Ishikawa (cell line): ENCODE data around the gene RRAGD.

Experiments used
- CEBPB ChIP-seq: IDR thresholded peaks from 2 replicates; pipeline ENCODE4 v1.6.1; 2012
- CREB1 ChIP-seq: IDR thresholded peaks from 2 replicates; pipeline ENCODE4 v1.6.1; 2012; ENCODE audit warnings: low read depth
- EGR1 ChIP-seq: IDR thresholded peaks from 2 replicates; pipeline ENCODE4 v1.6.1; 2012
- EP300 ChIP-seq: IDR thresholded peaks from 2 replicates; pipeline ENCODE4 v1.6.1; 2012; ENCODE audit warnings: borderline replicate concordance
- FOXM1 ChIP-seq: IDR thresholded peaks from 2 replicates; pipeline ENCODE4 v1.6.1; 2012; ENCODE audit warnings: low read depth, borderline replicate concordance
- NFIC ChIP-seq: IDR thresholded peaks from 2 replicates; pipeline ENCODE4 v1.6.1; 2012
- RAD21 ChIP-seq: IDR thresholded peaks from 2 replicates; pipeline ENCODE4 v1.6.1; 2012; ENCODE audit warnings: low read depth
- TAF1 ChIP-seq: IDR thresholded peaks from 2 replicates; pipeline ENCODE4 v1.6.1; 2012; ENCODE audit warnings: low read depth, mild to moderate bottlenecking
- TCF12 ChIP-seq: IDR thresholded peaks from 2 replicates; pipeline ENCODE4 v1.6.1; 2012; ENCODE audit warnings: low read depth
- TEAD4 ChIP-seq: IDR thresholded peaks from 2 replicates; pipeline ENCODE4 v1.6.1; 2012
- YY1 ChIP-seq: IDR thresholded peaks from 2 replicates; pipeline ENCODE4 v1.6.1; 2012; ENCODE audit warnings: low read depth
- TF ChIP-seq, protein P1 (sequence below): IDR thresholded peaks from 2 replicates; pipeline ENCODE4 v1.6.1; 2012
- TF ChIP-seq, protein P2 (sequence below): IDR thresholded peaks from 2 replicates; pipeline ENCODE4 v1.6.1; 2012
- TF ChIP-seq, protein P3 (sequence below): IDR thresholded peaks from 2 replicates; pipeline ENCODE4 v1.6.1; 2012; ENCODE audit warnings: low read depth, mild to moderate bottlenecking

DNA sequence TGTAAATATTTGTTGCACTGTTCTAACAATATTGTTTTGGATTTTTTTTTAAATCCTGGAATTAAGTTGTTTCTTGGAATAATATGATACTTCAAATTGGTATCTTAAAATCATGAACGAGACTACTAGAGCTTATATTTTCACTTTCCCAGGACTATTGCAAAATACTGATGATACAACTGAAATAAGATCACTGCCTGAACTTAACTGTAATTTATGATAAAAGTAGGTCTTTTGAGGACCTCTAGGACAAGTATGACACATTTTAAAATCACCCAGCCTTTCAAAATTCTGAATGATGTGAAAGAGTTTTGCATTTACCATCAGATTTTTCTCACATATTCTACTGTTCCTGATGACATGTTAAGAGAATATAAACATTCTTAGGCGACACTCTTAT, 50.9 kb downstream of the RRAGD start:
- TF ChIP-seq TCF12, result no peak
- no peak for TF ChIP-seq EP300
- no peak for TF ChIP-seq TAF1
- TF ChIP-seq TEAD4, result no peak
- TF ChIP-seq FOXM1, result no peak
- TF ChIP-seq CEBPB, result no peak
- TF ChIP-seq, protein P1, sequence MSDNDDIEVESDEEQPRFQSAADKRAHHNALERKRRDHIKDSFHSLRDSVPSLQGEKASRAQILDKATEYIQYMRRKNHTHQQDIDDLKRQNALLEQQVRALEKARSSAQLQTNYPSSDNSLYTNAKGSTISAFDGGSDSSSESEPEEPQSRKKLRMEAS, result no peak
- TF ChIP-seq, protein P2, sequence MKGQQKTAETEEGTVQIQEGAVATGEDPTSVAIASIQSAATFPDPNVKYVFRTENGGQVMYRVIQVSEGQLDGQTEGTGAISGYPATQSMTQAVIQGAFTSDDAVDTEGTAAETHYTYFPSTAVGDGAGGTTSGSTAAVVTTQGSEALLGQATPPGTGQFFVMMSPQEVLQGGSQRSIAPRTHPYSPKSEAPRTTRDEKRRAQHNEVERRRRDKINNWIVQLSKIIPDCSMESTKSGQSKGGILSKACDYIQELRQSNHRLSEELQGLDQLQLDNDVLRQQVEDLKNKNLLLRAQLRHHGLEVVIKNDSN, result no peak
- TF ChIP-seq RAD21, result no peak
- TF ChIP-seq, protein P3, sequence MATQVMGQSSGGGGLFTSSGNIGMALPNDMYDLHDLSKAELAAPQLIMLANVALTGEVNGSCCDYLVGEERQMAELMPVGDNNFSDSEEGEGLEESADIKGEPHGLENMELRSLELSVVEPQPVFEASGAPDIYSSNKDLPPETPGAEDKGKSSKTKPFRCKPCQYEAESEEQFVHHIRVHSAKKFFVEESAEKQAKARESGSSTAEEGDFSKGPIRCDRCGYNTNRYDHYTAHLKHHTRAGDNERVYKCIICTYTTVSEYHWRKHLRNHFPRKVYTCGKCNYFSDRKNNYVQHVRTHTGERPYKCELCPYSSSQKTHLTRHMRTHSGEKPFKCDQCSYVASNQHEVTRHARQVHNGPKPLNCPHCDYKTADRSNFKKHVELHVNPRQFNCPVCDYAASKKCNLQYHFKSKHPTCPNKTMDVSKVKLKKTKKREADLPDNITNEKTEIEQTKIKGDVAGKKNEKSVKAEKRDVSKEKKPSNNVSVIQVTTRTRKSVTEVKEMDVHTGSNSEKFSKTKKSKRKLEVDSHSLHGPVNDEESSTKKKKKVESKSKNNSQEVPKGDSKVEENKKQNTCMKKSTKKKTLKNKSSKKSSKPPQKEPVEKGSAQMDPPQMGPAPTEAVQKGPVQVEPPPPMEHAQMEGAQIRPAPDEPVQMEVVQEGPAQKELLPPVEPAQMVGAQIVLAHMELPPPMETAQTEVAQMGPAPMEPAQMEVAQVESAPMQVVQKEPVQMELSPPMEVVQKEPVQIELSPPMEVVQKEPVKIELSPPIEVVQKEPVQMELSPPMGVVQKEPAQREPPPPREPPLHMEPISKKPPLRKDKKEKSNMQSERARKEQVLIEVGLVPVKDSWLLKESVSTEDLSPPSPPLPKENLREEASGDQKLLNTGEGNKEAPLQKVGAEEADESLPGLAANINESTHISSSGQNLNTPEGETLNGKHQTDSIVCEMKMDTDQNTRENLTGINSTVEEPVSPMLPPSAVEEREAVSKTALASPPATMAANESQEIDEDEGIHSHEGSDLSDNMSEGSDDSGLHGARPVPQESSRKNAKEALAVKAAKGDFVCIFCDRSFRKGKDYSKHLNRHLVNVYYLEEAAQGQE, result no peak
- no peak for TF ChIP-seq YY1
- TF ChIP-seq CREB1, result no peak
- no peak for TF ChIP-seq NFIC
- no peak for TF ChIP-seq EGR1
